RWPE1 (cell line): ENCODE measurements around the gene EXD2.

ENCODE experiments used
- CTCF ChIA-PET: fragments of 350-600 bp; sonication (Branson Sonifier 250); formaldehyde crosslinking; extraction: SDS; loops from one replicate; lab custom pipeline; 2021; lab: Yijun Ruan, JAX
- POLR2A ChIA-PET: fragments of 400-600 bp; formaldehyde crosslinking; extraction: SDS; loops from one replicate; lab custom pipeline; 2020; ENCODE audit warnings: antibody characterized with exemption; ENCODE audit not compliant: low non-redundant PET; lab: Yijun Ruan, JAX
- DNase-seq: peaks from one replicate; pipeline ENCODE4 v3.0.0; 2012; ENCODE audit warnings: low spot score
- H3K27ac ChIP-seq: fragments of 450-650 bp; 2 replicates; pipeline ENCODE4 v1.5.1; 2017
- CTCF ChIP-seq: fragments of 450-650 bp; conservative IDR thresholded peaks from 2 replicates; pipeline ENCODE4 v1.5.1; 2017; ENCODE audit warnings: low read depth, mild to moderate bottlenecking

EXD2 gene

GRCh38 chr14:69234106-69234505 lies 42.8 kb downstream of the EXD2 start:
- CTCF ChIA-PET: no interaction called here
- TF ChIP-seq CTCF: no peak
- H3K27ac ChIP-seq: no peak overlapping the region
- DNase-seq: no peak
- POLR2A ChIA-PET: no interaction called here

GRCh38 chr14:69235708-69236107 lies 44.4 kb downstream of the EXD2 start:
- no peak for DNase-seq
- POLR2A ChIA-PET: no interaction called here
- no peak overlapping the region for H3K27ac ChIP-seq
- CTCF ChIA-PET: no interaction called here
- no peak for TF ChIP-seq CTCF

- no peak for TF ChIP-seq CTCF
- no peak for DNase-seq
- no peak overlapping the region for H3K27ac ChIP-seq
- ChIA-PET CTCF (interaction anchor here (0.5 to 0.6 kb wide), 2 partner anchors 106 to 260 kb away, joined by 4 to 7 read pairs; no protein-coding TSS in a partner anchor), POLR2A (interaction anchor here (0.6 kb wide), 1 partner anchor 45 kb away, joined by 3 read pairs; no protein-coding TSS in a partner anchor)
These were observed 45.8 kb downstream of the EXD2 start for GRCh38 chr14:69237142-69237541.

- no peak for DNase-seq
- no peak for TF ChIP-seq CTCF
- ChIA-PET POLR2A (no interaction called here), CTCF (interaction anchor here (0.6 kb wide), 1 partner anchor 106 kb away, joined by 4 read pairs; no protein-coding TSS in a partner anchor)
- H3K27ac ChIP-seq: no peak overlapping the region
These were observed 46.3 kb downstream of the EXD2 start for GRCh38 chr14:69237584-69237983.

GRCh38 chr14:69238883-69239282 lies 47.6 kb downstream of the EXD2 start:
- ChIA-PET CTCF (interaction anchor here (0.7 kb wide), 1 partner anchor 125 kb away, joined by 3 read pairs; no protein-coding TSS in a partner anchor), POLR2A (no interaction called here)
- TF ChIP-seq CTCF: no peak
- DNase-seq: no peak
- H3K27ac ChIP-seq: no peak overlapping the region

GRCh38 chr14:69240527-69241173 lies 49.4 kb downstream of the EXD2 start:
- POLR2A ChIA-PET: no interaction called here
- DNase-seq: no peak
- H3K27ac ChIP-seq: no peak overlapping the region
- TF ChIP-seq CTCF: no peak
- CTCF ChIA-PET: interaction anchor here (1.4 kb wide), 1 partner anchor 219 kb away, joined by 3 read pairs; no protein-coding TSS in a partner anchor
